Measurements from ENCODE around the gene NTNG1. TPM values are rescaled to one million over a fixed set of nuclear protein-coding genes. Genes with fewer than 3 reads are reported as not detected.

NTNG1 gene
- polyA plus RNA-seq, 3 donors: 32.5 to 43.1 (median 33.7) TPM

DNA sequence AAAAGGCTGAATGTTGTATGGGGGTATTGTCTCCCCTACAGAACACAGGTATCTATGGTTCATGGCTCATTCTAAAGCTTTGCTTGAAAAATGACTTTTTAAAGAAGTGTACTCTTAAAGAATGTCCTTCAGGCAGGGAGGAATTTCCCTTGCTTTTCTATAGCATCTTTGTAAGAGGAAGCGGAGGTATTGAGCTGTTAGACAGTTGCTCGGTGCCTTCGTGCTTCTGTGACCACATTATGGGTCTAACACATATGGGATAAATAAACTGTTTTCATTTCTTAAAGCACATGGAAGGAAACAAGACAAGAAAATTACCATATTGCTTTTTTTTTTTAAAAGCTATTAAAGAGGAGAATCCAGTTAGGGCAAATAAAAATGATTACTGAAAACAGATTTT, 182.9 kb downstream of the NTNG1 start:
- DNase-seq (ENCODE audit: low read depth in 3 of 3, low spot score in 2 of 3): no peak

DNA sequence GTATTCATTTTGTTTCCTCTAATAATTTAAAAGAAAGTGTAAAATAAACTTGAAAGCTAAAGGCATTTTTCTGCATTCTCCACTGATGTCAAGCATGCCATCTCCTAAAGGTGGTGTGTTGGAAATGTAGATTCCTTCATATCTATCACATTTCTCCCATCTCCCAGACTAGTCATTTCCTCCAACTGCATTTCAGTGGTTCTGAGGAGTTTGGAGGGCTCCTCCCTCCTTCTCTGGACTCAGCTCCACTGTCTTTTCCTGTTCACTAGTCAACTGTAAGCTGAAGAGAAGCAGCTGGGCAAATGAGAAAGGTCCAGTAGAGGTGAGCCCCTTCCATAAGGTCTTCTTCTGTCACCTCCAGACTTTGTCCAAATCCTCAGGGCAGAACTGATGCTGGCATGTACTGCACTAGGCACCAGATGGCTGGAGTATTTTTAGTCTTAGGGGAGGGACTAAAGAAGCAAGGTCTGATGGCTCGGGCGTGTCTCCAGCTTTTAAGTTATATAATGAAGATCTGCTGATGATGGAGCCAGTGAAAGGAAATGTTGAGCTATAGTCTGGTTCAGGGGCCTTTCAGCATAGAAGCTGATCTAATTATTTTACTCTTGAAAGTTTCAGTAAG, 186.1 kb downstream of the NTNG1 start:
- no peak for DNase-seq (ENCODE audit: low read depth in 3 of 3, low spot score in 2 of 3)

DNA sequence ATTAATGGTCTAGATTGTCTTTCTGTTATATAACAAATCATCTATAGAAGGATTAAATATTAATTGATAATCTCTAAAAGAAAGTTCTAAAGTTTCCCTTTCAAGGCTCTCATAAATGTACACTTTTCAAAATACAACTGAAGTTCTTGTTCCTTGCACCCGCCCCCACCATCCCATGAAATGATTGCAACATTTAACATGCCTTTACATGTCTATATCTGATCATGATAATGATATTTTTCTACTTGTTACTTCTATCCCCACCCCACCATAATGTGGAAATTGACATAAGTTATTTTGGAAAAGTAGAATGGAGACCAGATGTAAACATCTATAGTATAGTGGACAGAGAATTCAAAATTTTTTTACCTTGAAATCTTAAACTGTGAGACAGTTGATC, 186.6 kb downstream of the NTNG1 start:
- no peak for DNase-seq (ENCODE audit: low read depth in 3 of 3, low spot score in 2 of 3)

DNA sequence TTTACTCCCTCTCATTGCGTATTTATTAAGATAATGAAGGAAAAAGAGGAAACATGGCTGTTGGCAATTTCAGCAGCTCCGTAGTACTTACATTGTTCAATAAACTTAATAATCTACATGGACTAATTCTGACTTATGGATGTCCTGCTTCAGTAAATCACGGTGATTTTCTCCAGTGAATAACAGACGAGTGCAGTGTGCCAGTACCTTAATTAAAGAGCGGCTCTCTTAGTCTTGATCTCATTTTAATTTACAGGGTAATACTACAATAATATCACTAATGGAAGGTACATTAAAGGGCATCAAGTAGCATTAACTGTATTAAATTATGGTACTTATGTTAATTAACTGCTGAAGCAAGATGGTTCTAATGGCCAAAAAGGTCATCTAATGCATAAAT, 187.2 kb downstream of the NTNG1 start:
- DNase-seq (ENCODE audit: low read depth in 3 of 3, low spot score in 2 of 3): no peak

DNA sequence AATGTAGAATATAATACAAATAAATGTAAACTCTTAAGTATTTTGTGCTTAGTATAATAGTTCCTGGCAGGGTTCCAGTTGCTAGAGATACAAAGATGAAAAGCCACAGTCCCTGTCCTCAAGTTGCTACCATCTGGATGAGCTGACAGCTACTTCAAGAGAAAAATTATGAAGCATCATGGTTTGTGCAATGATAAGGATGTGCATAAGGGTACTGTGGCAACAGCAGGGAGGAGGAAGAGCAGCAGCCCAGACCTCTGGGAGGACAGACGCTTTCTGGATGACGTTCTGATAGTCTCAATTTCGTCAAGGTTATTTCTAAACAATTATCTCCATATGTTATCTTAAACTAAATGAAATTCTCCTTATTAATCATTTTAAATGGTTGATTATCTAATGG, 198.9 kb downstream of the NTNG1 start:
- no peak for DNase-seq (ENCODE audit: low read depth in 3 of 3, low spot score in 2 of 3)

DNA sequence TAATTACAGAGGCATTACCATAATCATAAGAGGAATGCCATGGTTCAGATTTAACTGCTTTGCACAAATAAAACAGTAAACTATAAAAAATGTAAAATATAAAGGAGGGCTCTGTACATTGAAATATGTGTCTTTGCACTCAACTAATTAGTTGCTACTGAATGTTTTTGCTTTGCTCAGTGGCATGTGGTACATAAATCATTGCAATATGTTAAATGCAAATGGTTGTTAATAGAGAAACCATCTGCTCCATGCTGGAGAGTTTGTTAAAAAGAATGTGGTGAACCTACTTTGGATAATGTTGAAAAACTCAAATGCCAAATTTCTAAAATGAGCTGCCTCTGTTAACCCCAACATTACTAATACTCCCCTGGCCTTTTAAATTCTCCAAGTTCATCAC, 201.5 kb downstream of the NTNG1 start:
- no peak for DNase-seq (ENCODE audit: low read depth in 3 of 3, low spot score in 2 of 3)

DNA sequence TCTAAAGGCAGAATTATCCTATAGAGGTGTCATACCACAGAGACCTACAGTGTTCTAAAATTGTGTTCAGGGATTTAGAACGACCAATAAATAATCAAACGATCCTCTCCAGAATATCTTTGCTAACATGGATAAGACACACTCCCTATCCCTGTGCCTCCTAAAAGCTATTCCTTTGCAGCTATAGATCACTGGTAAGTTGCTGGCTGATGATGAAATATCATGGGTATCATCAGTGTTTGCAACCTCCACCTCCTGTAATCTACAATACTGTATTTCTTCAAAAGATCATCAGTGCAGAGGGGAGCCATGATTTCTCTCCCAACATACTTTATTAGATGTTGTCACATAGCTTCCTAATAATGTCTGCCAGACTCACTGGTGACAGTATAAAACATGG, 201.9 kb downstream of the NTNG1 start:
- DNase-seq (ENCODE audit: low read depth in 3 of 3, low spot score in 2 of 3): no peak

DNA sequence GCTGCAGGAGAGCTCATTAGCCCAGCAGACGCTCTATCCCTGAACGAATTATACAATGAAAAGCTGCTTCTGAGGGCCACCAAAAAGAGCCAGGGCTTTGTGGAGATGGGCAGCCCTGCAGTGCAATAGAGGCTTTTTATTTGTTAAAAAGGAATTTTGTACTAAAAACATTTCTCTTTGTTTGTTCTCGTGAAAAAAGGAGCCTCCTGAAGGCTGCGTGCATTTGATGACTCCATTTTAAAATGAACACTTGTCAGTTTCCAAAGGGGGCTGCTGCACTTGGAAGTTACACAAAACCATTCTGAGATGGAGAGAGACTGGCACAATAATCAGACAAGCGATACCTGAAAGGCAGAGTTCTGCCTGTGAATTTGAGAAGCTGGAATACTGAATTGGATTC, 202.8 kb downstream of the NTNG1 start:
- DNase-seq (ENCODE audit: low read depth in 3 of 3, low spot score in 2 of 3): no peak

DNA sequence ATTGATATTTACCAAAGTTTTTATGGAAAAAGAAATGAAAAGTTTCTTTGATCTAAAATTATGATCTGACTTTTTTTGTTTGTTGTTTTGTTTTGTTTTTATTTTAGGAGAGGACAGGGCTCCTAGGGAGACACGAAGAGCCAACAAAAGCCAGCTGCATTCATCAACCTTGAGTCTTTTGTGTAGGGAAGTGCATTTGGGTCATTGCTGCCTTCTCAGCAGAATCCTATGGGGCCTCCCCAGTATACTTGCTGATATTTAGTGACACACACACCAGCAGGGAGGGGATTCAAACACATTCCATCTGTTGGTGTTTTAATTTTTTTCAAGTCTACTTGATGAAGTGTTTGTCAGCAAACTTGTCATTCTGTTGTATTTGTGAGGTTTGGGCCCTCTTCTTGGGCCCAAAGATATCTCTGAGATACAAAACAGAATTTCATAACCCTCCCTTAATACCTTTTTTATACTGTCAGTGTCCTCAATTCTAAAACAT, 203.5 kb downstream of the NTNG1 start:
- no peak for DNase-seq (ENCODE audit: low read depth in 3 of 3, low spot score in 2 of 3)

DNA sequence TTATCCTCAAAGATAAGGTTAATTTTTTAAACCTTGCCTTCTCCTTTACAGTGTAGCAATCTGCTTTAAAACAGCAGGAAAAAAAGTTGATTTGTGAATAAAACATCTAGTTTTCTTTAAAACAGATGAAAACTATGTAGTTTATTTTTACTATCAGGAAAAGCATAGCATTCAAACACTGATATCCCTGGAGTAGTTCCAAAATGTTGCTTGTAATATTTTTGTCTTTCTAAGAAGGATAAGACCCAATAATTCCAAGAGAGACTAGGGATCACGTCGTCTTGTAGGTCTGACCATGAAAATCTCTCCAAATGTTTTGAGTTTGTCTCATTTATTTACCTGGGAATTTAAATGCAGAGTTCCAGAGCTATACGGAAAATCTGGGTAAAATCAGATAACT, 204.0 kb downstream of the NTNG1 start:
- no peak for DNase-seq (ENCODE audit: low read depth in 3 of 3, low spot score in 2 of 3)

DNA sequence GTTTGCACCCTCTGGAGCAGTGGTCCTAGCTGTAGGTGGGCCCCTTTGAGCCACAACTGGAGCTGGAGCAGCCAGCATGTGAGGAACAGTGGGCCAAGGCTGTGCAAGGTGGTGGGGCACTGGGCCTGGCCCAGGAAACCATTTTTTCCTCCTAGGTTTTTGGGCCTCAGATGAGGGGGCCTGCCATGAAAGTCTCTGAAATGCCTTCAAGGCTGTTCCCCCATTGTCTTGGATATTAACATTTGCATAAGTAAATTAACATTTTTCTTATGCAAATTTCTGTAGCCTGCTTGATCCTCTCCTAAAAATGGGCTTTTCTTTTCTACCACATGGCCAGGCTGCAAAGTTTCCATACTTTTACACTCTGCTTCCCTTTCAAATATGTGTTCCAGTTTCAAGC, 212.0 kb downstream of the NTNG1 start:
- no peak for DNase-seq (ENCODE audit: low read depth in 3 of 3, low spot score in 2 of 3)

DNA sequence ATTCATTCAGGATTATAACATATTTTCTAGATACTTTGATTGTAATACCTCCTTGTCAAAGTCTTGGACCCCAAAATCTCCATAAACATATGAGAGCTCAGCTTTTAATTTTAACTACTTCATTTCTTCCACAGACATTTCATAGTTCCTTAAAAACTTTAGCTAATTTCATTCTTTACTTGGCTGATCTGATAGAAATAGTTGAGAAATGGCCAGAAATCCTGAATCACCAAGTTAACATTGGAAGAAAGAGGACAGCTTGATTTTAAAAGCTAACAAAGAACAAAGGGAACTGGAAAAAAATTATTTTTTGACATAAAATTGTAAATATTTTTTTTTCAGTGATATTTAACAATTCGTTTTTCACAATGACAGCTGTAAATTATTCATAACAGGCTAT, 216.5 kb downstream of the NTNG1 start:
- DNase-seq (ENCODE audit: low read depth in 3 of 3, low spot score in 2 of 3): no peak

DNA sequence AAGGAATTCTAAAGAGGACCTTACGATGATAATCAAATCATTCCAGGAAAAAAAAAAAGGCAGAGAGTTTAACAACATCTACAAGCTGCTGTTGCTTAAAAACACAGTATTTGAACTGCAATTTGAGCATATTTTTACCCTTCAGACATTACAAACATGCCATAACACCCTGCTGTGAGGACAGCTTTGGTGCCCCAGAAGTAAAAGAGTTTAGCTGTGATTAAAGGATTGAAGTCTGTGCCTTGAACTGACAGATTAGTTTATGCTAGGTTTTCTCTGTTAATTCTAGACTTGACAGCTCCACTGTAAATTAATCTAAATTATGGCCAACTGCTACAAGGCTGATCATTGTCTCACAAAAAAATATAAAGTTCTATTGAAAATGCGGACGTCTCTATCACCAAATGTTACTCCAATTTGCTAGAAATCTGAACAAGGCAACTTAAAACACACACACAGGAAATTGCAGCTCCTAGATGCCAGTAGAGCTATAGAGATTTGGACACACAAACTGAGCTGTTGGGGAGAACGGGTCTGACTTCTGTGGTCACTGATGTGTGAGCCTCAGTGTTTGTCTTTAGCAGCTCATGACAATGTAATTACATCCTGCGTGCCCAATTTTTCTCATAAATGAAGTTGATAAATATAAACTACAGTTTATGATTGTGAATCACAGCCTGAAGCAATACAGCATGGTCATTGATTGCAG, 217.9 kb downstream of the NTNG1 start:
- no peak for DNase-seq (ENCODE audit: low read depth in 3 of 3, low spot score in 2 of 3)

DNA sequence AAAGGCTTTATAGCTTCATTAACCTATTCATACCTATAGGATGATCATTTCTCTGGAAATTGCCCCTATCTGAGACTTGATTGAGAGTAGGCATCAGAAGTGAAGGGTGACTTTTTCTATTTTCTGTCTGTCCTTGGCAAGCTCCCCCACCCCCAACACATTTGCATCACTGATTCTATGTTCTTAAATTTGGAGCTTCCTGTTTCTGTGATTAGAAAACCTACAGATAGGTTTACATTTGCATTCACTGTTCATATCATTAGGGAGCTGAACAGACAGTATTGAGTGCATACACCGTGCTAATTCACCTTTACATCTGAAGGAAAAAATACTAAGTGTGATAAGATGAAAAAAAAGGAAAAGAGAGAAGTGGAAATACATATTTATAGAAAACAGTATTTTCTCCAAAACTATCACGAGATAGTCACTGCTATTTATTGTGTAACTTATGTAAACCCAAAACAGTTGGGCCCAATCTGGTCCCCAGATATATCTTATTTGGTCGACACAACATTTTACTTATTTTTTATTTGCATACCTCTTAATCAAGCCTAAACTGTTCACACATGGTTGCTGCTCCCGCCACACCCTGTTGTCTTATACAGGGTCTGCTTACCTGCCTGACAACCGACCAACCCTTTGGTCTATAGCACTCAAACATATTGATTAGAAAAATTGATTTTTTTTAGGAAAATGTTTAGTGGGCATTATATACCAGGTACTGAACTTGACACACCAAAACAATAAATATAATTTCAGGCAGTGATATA, 218.8 kb downstream of the NTNG1 start:
- DNase-seq (ENCODE audit: low read depth in 3 of 3, low spot score in 2 of 3): no peak

DNA sequence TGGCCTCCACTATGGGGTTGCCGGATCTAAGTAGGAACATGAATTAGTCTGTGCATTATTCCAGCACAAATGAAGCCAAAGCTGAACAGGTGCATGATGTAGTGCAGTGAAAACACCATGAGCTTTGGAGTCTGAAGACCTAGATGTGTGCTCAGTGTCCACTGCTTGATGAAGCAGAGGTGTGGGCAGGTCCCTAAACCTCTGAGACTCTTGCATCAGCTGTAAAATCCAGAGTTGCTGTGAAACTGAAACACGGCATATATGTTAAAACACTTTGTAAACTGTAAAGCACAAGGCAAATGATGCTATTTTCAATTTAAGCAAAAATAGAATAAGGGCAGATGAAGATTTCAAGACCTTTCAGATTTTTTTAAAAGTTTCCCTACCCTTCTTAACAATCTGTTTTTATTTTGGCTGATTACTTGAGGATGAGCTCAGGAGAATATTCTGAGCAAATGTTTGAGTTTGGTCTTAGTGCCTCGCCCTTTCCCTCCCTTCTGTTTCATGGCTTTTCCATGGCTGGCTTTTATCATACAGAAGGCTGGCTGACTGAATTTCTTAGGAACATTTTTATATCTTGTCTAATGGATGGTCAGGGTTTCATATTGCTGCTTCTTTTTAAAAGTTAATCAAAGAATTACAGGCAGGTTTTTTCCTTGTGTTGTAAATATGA, 221.8 kb downstream of the NTNG1 start:
- no peak for DNase-seq (ENCODE audit: low read depth in 3 of 3, low spot score in 2 of 3)

DNA sequence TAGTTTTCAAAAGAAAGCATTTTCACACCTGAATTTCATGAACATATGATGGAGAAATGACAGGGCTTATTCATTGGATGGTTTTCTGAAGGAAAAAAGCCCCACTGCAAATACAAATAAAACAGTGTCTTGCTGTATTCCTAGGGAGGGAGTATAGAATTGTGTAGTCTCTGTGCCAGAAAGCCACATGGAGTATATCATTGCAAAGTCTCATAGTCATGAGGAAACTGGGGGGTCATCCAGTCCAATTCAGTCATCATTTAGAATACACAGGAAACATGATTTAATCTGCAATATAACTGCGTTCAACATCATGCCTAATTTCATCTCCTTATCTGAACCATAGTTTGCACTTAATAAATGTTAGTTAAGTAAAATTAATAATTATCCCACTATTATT, 222.3 kb downstream of the NTNG1 start:
- no peak for DNase-seq (ENCODE audit: low read depth in 3 of 3, low spot score in 2 of 3)

DNA sequence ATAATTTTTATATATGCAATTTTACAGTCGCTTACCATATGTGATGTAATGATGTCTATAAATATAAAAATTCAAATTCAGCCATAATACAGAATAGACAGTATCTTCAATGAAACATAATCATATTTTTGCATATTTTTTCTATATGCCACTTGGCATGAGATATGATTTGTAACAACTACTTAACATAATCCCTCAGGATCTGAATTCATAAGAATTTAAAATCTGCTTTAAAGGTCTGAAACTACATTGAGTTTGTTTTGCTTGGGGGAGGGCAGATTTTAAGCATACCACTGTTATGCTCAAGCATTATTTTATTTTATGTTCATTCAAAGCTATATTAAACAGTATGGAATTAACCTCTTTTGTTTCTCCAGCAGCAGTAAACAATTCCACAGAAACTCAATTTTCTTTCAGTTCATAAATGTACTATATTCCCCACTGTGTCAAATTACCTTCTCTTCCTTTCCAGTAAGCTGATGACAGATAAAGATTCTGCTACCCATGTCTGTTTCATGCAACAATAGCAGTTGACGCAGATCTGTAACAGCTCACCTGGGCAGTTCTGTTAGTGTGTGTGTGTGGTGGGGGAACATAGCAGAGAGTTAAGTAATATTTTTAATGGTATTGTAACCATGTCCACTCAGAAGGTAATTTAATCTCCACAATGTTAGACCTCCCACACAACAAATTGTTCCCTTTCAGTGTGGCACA, 224.8 kb downstream of the NTNG1 start:
- no peak for DNase-seq (ENCODE audit: low read depth in 3 of 3, low spot score in 2 of 3)

DNA sequence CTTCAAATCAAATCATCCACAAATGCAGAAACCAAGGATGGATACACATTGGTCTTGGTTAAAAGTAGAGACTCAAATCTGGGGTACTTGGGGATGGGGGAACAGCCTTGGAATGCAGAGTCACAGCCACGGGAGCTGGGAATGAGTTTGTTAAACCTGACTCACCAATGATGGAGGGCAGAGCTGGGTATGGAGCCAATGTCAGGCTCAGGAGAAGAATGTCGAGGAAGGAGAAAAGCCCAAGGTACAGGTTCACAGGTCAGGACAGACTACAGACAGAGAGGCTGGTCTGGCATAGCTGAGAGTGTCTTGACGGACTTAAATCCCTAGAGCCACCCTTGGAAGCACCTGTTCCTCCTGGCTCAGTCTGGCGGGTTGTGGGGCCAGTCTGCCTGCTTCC, 237.6 kb downstream of the NTNG1 start:
- DNase-seq (ENCODE audit: low read depth in 3 of 3, low spot score in 2 of 3): no peak

DNA sequence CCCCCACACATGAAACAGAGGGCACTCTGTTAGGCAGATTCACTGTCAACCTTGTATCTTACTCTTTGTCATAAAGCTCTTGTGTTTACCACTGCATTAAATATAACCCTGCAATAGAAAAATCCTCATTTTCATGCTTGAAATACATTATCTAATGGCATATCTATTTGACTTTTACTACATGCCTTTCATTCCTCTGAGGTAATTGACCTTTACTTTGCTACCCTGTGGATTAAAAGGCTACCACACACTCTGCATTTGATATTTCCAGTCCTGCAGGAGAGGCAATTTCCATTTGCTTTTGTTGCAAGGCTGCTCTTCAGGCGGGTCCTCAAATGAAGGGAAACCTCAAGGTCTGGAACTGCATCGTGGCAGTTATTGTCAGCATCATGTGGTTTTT, 238.0 kb downstream of the NTNG1 start:
- no peak for DNase-seq (ENCODE audit: low read depth in 3 of 3, low spot score in 2 of 3)

DNA sequence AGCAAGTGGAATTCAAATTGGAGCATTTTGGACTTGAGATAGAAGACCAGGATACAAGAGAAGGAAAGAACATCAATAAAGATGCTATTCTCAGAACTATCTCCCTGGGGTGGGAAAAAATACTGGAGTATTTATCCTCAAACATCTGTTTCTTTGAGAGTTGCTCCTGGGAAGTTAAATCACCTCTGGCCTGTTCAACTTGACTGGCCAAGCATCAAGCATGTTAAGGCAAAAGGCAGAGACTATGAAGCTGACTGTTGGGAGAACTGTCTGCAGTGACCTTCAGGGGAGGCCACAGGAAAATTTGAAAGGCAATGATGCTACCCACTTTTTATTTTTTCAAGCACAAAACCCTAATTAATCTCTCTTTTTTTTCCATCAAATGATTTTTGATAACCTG, 239.0 kb downstream of the NTNG1 start:
- DNase-seq (ENCODE audit: low read depth in 3 of 3, low spot score in 2 of 3): no peak
